Endothelial cell (in vitro differentiated cells): ENCODE measurements around the gene CAMSAP1. TPM values are rescaled to one million over a fixed set of nuclear protein-coding genes. Genes with fewer than 3 reads are reported as not detected.

Source experiments
- DNase-seq: peaks from one replicate; pipeline ENCODE4 v3.0.0; 2021; ENCODE audit warnings: low spot score
- H3K27ac Mint-ChIP-seq: one replicate; pipeline ENCODE4 v1.8.0; 2021; ENCODE audit warnings: mixed read lengths, inconsistent platforms; ENCODE audit not compliant: unreplicated experiment
- H3K27me3 Mint-ChIP-seq: one replicate; pipeline ENCODE4 v1.8.0; 2021; ENCODE audit warnings: mild to moderate bottlenecking, moderate library complexity, mixed read lengths, inconsistent platforms; ENCODE audit not compliant: unreplicated experiment
- H3K36me3 Mint-ChIP-seq: one replicate; pipeline ENCODE4 v1.8.0; 2021; ENCODE audit warnings: mild to moderate bottlenecking, low read depth, mixed read lengths, inconsistent platforms; ENCODE audit not compliant: unreplicated experiment
- H3K4me1 Mint-ChIP-seq: one replicate; pipeline ENCODE4 v1.8.0; 2021; ENCODE audit warnings: mild to moderate bottlenecking, mixed read lengths, inconsistent platforms; ENCODE audit not compliant: unreplicated experiment
- H3K4me3 Mint-ChIP-seq: one replicate; pipeline ENCODE4 v1.8.0; 2021; ENCODE audit warnings: mild to moderate bottlenecking, mixed read lengths, inconsistent platforms; ENCODE audit not compliant: unreplicated experiment
- H3K9me3 Mint-ChIP-seq: one replicate; pipeline ENCODE4 v1.8.0; 2021; ENCODE audit warnings: mixed read lengths, inconsistent platforms; ENCODE audit not compliant: unreplicated experiment
- CTCF ChIP-seq: fragments of 200-600 bp; sonication (generic); IDR thresholded peaks from one replicate; pipeline ENCODE4 v1.5.0; 2021; ENCODE audit warnings: antibody characterized with exemption; ENCODE audit not compliant: unreplicated experiment
- long read RNA-seq: library from polyadenylated mRNA; unstranded; transcript quantifications from one replicate; pipeline ENCODE4 v2.0.0, GENCODE V29; 2020; ENCODE audit not compliant: unreplicated experiment
- total RNA-seq: library from RNA; stranded (reverse); fragmentation: NEBNext Ultra II Directional; extraction: Animal tissue kit (Norgen Biotek cat#: 25700); gene quantifications from one replicate; pipeline ENCODE4 v1.2.1, GENCODE V29; 2021; ENCODE audit not compliant: unreplicated experiment

The CAMSAP1 gene, protein sequence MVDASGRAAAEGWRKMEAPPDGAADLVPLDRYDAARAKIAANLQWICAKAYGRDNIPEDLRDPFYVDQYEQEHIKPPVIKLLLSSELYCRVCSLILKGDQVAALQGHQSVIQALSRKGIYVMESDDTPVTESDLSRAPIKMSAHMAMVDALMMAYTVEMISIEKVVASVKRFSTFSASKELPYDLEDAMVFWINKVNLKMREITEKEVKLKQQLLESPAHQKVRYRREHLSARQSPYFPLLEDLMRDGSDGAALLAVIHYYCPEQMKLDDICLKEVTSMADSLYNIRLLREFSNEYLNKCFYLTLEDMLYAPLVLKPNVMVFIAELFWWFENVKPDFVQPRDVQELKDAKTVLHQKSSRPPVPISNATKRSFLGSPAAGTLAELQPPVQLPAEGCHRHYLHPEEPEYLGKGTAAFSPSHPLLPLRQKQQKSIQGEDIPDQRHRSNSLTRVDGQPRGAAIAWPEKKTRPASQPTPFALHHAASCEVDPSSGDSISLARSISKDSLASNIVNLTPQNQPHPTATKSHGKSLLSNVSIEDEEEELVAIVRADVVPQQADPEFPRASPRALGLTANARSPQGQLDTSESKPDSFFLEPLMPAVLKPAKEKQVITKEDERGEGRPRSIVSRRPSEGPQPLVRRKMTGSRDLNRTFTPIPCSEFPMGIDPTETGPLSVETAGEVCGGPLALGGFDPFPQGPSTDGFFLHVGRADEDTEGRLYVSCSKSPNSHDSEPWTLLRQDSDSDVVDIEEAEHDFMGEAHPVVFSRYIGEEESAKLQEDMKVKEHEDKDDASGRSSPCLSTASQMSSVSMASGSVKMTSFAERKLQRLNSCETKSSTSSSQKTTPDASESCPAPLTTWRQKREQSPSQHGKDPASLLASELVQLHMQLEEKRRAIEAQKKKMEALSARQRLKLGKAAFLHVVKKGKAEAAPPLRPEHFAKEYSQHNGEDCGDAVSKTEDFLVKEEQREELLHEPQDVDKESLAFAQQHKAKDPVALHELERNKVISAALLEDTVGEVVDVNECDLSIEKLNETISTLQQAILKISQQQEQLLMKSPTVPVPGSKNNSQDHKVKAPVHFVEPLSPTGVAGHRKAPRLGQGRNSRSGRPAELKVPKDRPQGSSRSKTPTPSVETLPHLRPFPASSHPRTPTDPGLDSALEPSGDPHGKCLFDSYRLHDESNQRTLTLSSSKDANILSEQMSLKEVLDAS (N-terminal part only)
- total RNA-seq = 44.7 TPM
- long read RNA-seq, partial matches to known transcripts = 2 of 4 reads
- long read RNA-seq, other reads (novel, unspliced or antisense) = 2 of 4 reads

DNA sequence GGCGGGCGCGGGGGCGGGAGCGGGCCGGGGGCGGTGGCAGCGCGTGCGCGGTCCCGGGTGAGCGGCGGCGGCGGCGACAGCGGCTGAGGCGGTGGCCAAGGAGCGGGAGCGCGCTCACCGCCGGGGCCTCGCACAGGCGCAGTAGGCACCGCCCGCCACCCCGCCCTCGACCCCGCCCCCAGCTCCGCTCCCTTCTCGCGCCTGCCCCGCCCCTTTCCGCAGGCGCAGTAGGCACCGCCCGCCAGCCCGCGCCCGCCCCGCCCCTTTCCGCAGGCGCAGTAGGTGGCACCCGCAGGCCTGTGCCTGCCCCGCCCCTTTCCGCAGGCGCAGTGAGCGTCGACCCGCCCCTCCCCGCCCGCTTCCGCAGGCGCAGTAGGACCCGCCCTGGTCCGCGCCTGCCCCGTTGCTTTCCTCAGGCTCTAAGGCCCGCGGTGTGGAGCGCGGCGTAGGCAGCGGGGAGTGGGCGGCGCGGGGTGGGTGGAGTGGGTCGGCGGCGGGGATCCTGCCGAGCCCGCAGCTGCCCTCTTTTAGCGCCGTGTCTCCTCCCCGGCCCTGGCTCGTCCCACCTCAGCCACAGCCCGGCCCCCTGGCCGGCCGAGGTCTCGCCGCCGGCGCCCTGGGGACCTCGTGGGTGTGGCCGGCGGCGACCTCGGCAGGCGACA is at the start of gene CAMSAP1:
Gene CAMSAP1 (minus strand): TSS at position 116 of the 662 bp plus-strand sequence. CDS start 387 bp downstream, outside the sequence.
- Mint-ChIP-seq H3K27ac (no peak within 1 kb of the TSS), H3K4me1 (peaks cover 23% of the 10 kb centered on the region), H3K4me3 (peak within 1 kb of the TSS; percentile 97), H3K9me3 (no peaks in the 10 kb centered on the region), H3K36me3 (peaks cover 42% of the 10 kb centered on the region), H3K27me3 (peaks cover 6% of the 10 kb centered on the region)
- DNase-seq = peak; percentile 97
- TF ChIP-seq CTCF = no peak

DNA sequence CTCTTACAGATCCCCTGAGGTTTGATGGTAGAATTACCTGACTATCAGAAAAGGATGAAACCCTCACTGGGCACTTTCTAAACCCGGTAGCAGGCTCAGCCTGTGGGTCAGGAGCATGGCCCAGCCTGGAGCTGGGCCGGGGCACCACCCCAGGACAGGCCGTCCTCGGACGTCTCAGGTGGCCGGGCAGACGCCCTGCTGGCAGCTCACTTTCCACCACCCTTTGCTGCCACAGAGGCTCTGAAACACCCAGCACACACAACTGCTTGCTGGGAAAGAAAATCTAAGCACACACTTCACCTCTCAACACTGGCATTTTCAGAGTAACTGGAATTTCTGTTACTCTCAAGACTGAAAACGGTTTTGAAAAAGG is 49.4 kb upstream of the CAMSAP1 start:
- no peak overlapping the region for H3K4me3 Mint-ChIP-seq
- DNase-seq = no peak
- peaks cover 12% of the 10 kb centered on the region for H3K4me1 Mint-ChIP-seq
- peaks cover 13% of the 10 kb centered on the region for H3K36me3 Mint-ChIP-seq
- H3K27me3 Mint-ChIP-seq = no peaks in the 10 kb centered on the region
- no peaks in the 10 kb centered on the region for H3K9me3 Mint-ChIP-seq
- TF ChIP-seq CTCF = no peak
- H3K27ac Mint-ChIP-seq = no peak overlapping the region

- TF ChIP-seq CTCF = no peak
- Mint-ChIP-seq H3K27ac (no peak overlapping the region), H3K9me3 (no peaks in the 10 kb centered on the region), H3K4me1 (peaks cover 10% of the 10 kb centered on the region), H3K4me3 (peak overlapping the region; percentile 70), H3K27me3 (no peaks in the 10 kb centered on the region), H3K36me3 (peaks cover 13% of the 10 kb centered on the region)
- no peak for DNase-seq
These were observed 48.8 kb upstream of the CAMSAP1 start for GRCh38 chr9:135955934-135956801.

- no peak overlapping the region for H3K4me3 Mint-ChIP-seq
- no peak for TF ChIP-seq CTCF
- no peaks in the 10 kb centered on the region for H3K4me1 Mint-ChIP-seq
- no peak overlapping the region for H3K27ac Mint-ChIP-seq
- H3K9me3 Mint-ChIP-seq = no peaks in the 10 kb centered on the region
- no peak for DNase-seq
- H3K36me3 Mint-ChIP-seq = peaks cover 23% of the 10 kb centered on the region
- H3K27me3 Mint-ChIP-seq = no peaks in the 10 kb centered on the region
These were observed 45.4 kb upstream of the CAMSAP1 start for GRCh38 chr9:135952664-135953206.
